Measurements from ENCODE around the gene TFDP1.
"Not testable (repeated sequence)": the region's sequence is repeated elsewhere in the genome, so short reads cannot be mapped to it uniquely, and the experiment has no call there.

TFDP1 gene

GRCh38 chr13:113612607-113613006 lies 28.1 kb downstream of the TFDP1 start:
- Histone ChIP-seq H3K4me1 (no peaks in the 10 kb centered on the region), H3K4me3 (no peak overlapping the region), H3K9me3 (no peaks in the 10 kb centered on the region), H3K36me3 (replicated peaks) (peaks cover 70% of the 10 kb centered on the region), H3K27me3 (ENCODE audit: low read depth) (no peaks in the 10 kb centered on the region)
- DNase-seq (ENCODE audit: low spot score in 2 of 2) = no peak
- in situ Hi-C loops (cut with MboI; ENCODE audit: low sequenced_read_pairs) = no loop called here

- in situ Hi-C loops (cut with MboI; ENCODE audit: low sequenced_read_pairs) = no loop called here
- no peaks in the 10 kb centered on the region for H3K27me3 ChIP-seq (ENCODE audit: low read depth)
- H3K4me3 ChIP-seq = no peak overlapping the region
- peaks cover 80% of the 10 kb centered on the region for H3K36me3 ChIP-seq (replicated peaks)
- H3K9me3 ChIP-seq = no peaks in the 10 kb centered on the region
- H3K4me1 ChIP-seq = no peaks in the 10 kb centered on the region
- DNase-seq (ENCODE audit: low spot score in 2 of 2) = no peak
These were observed 29.3 kb downstream of the TFDP1 start for GRCh38 chr13:113613789-113614379.

- H3K27me3 ChIP-seq (ENCODE audit: low read depth) = no peaks in the 10 kb centered on the region
- no peak overlapping the region for H3K4me3 ChIP-seq
- in situ Hi-C loops (cut with MboI; ENCODE audit: low sequenced_read_pairs) = no loop called here
- DNase-seq (ENCODE audit: low spot score in 2 of 2) = no peak
- no peaks in the 10 kb centered on the region for H3K4me1 ChIP-seq
- H3K9me3 ChIP-seq = no peaks in the 10 kb centered on the region
- H3K36me3 ChIP-seq (replicated peaks) = peaks cover 70% of the 10 kb centered on the region
These were observed 31.8 kb downstream of the TFDP1 start for GRCh38 chr13:113616281-113616906.

- Histone ChIP-seq H3K9me3 (no peaks in the 10 kb centered on the region), H3K27me3 (ENCODE audit: low read depth) (no peaks in the 10 kb centered on the region), H3K4me1 (no peaks in the 10 kb centered on the region), H3K36me3 (replicated peaks) (peaks cover 64% of the 10 kb centered on the region), H3K4me3 (no peak overlapping the region)
- DNase-seq (ENCODE audit: low spot score in 2 of 2) = peak in 1 of 2 experiments; percentile 33
- in situ Hi-C loops (cut with MboI; ENCODE audit: low sequenced_read_pairs) = no loop called here
These were observed 32.6 kb downstream of the TFDP1 start for GRCh38 chr13:113616991-113617749.

GRCh38 chr13:113617961-113618360 lies 33.4 kb downstream of the TFDP1 start:
- no peak for DNase-seq (ENCODE audit: low spot score in 2 of 2)
- Histone ChIP-seq H3K4me3 (no peak overlapping the region), H3K27me3 (ENCODE audit: low read depth) (no peaks in the 10 kb centered on the region), H3K4me1 (no peaks in the 10 kb centered on the region), H3K36me3 (replicated peaks) (peaks cover 64% of the 10 kb centered on the region), H3K9me3 (no peaks in the 10 kb centered on the region)
- in situ Hi-C loops (cut with MboI; ENCODE audit: low sequenced_read_pairs) = no loop called here

GRCh38 chr13:113618455-113618854 lies 33.9 kb downstream of the TFDP1 start:
- no peaks in the 10 kb centered on the region for H3K27me3 ChIP-seq (ENCODE audit: low read depth)
- no peak overlapping the region for H3K4me3 ChIP-seq
- DNase-seq (ENCODE audit: low spot score in 2 of 2) = no peak
- no peaks in the 10 kb centered on the region for H3K4me1 ChIP-seq
- H3K9me3 ChIP-seq = no peaks in the 10 kb centered on the region
- in situ Hi-C loops (cut with MboI; ENCODE audit: low sequenced_read_pairs) = no loop called here
- H3K36me3 ChIP-seq (replicated peaks) = peaks cover 66% of the 10 kb centered on the region

GRCh38 chr13:113620036-113620796 lies 35.7 kb downstream of the TFDP1 start:
- no peak overlapping the region for H3K4me3 ChIP-seq
- no peaks in the 10 kb centered on the region for H3K9me3 ChIP-seq
- no peaks in the 10 kb centered on the region for H3K4me1 ChIP-seq
- DNase-seq (ENCODE audit: low spot score in 2 of 2) = no peak
- peaks cover 59% of the 10 kb centered on the region for H3K36me3 ChIP-seq (replicated peaks)
- in situ Hi-C loops (cut with MboI; ENCODE audit: low sequenced_read_pairs) = no loop called here
- no peaks in the 10 kb centered on the region for H3K27me3 ChIP-seq (ENCODE audit: low read depth)

- no peaks in the 10 kb centered on the region for H3K27me3 ChIP-seq (ENCODE audit: low read depth)
- DNase-seq (ENCODE audit: low spot score in 2 of 2) = no peak
- H3K36me3 ChIP-seq (replicated peaks) = peaks cover 56% of the 10 kb centered on the region
- in situ Hi-C loops (cut with MboI; ENCODE audit: low sequenced_read_pairs) = no loop called here
- no peak overlapping the region for H3K4me3 ChIP-seq
- H3K4me1 ChIP-seq = no peaks in the 10 kb centered on the region
- H3K9me3 ChIP-seq = no peaks in the 10 kb centered on the region
These were observed 36.5 kb downstream of the TFDP1 start for GRCh38 chr13:113621046-113621445.

GRCh38 chr13:113621498-113621897 lies 36.9 kb downstream of the TFDP1 start:
- in situ Hi-C loops (cut with MboI; ENCODE audit: low sequenced_read_pairs) = not testable (repeated sequence)
- peaks cover 53% of the 10 kb centered on the region for H3K36me3 ChIP-seq (replicated peaks)
- DNase-seq (ENCODE audit: low spot score in 2 of 2) = peak in 1 of 2 experiments; percentile 42

GRCh38 chr13:113621986-113622550 lies 37.5 kb downstream of the TFDP1 start:
- H3K4me3 ChIP-seq; in situ Hi-C loops (cut with MboI; ENCODE audit: low sequenced_read_pairs); H3K4me1 ChIP-seq; H3K27me3 ChIP-seq (ENCODE audit: low read depth); DNase-seq (ENCODE audit: low spot score in 2 of 2); H3K9me3 ChIP-seq: not testable (repeated sequence)
- peaks cover 53% of the 10 kb centered on the region for H3K36me3 ChIP-seq (replicated peaks)

More at GRCh38 chr13:113621498-113621897, 36.9 kb downstream of the TFDP1 start:
- not testable (repeated sequence) for H3K27me3 ChIP-seq (ENCODE audit: low read depth); H3K4me1 ChIP-seq; H3K9me3 ChIP-seq; H3K4me3 ChIP-seq

GRCh38 chr13:113622791-113623490 lies 38.4 kb downstream of the TFDP1 start:
- Histone ChIP-seq H3K27me3 (ENCODE audit: low read depth) (no peaks in the 10 kb centered on the region), H3K9me3 (no peaks in the 10 kb centered on the region), H3K4me3 (no peak overlapping the region), H3K4me1 (no peaks in the 10 kb centered on the region), H3K36me3 (replicated peaks) (peaks cover 56% of the 10 kb centered on the region)
- in situ Hi-C loops (cut with MboI; ENCODE audit: low sequenced_read_pairs) = no loop called here
- DNase-seq (ENCODE audit: low spot score in 2 of 2) = no peak

- DNase-seq (ENCODE audit: low spot score in 2 of 2) = no peak
- Histone ChIP-seq H3K4me1 (no peaks in the 10 kb centered on the region), H3K27me3 (ENCODE audit: low read depth) (no peaks in the 10 kb centered on the region), H3K4me3 (no peak overlapping the region), H3K36me3 (replicated peaks) (peaks cover 50% of the 10 kb centered on the region), H3K9me3 (no peaks in the 10 kb centered on the region)
- in situ Hi-C loops (cut with MboI; ENCODE audit: low sequenced_read_pairs) = no loop called here
These were observed 39.1 kb downstream of the TFDP1 start for GRCh38 chr13:113623491-113624234.

Data from HAP-1 (cell line).